ENCODE data around the gene ENTREP3. TPM values are rescaled to one million over a fixed set of nuclear protein-coding genes. Genes with fewer than 3 reads are reported as not detected.
A peak's percentile ranks its signal among the peaks of the same experiment; 100 is the strongest.

The ENTREP3 gene
- total RNA-seq, 4 donors from 2014 or later = 22.7 to 42.0 (median 26.6) TPM

- 93 to 96% methylated on average over 15 to 21 of the region's 21 CpGs for WGBS, 2 donors
- TF ChIP-seq CTCF (IDR thresholded peaks at IDR 0.05) (no peak), EP300 (IDR thresholded peaks at IDR 0.05) (no peak), POLR2A (IDR thresholded peaks at IDR 0.05) (no peak)
- DNase-seq (ENCODE audit: low spot score in 2 of 2) = no peak
- Histone ChIP-seq H3K36me3 (peaks cover 6 to 74% (median 56%) of the 10 kb centered on the region in 3 donors), H3K27ac (no peak overlapping the region), H3K9me3 (no peaks in the 10 kb centered on the region), H3K27me3 (no peaks in the 10 kb centered on the region), H3K4me3 (no peak overlapping the region), H3K4me1 (peaks cover 0 to 30% (median 15%) of the 10 kb centered on the region in 4 donors)
Observed at GRCh38 chr1:155269381-155269780, 14.1 kb upstream of the ENTREP3 start.

- H3K36me3 ChIP-seq = peaks cover 6 to 82% (median 64%) of the 10 kb centered on the region in 3 donors
- peaks cover 0 to 24% (median 13%) of the 10 kb centered on the region in 4 donors for H3K4me1 ChIP-seq
- no peak for DNase-seq (ENCODE audit: low spot score in 2 of 2)
- no peaks in the 10 kb centered on the region for H3K27me3 ChIP-seq
- 88 to 91% methylated on average over 21 of the region's 21 CpGs for WGBS, 2 donors
- no peak overlapping the region for H3K4me3 ChIP-seq
- no peak for TF ChIP-seq CTCF (IDR thresholded peaks at IDR 0.05)
- TF ChIP-seq EP300 (IDR thresholded peaks at IDR 0.05) = no peak
- no peak for TF ChIP-seq POLR2A (IDR thresholded peaks at IDR 0.05)
- H3K27ac ChIP-seq = no peak overlapping the region
- H3K9me3 ChIP-seq = no peaks in the 10 kb centered on the region
Observed at GRCh38 chr1:155268630-155269029, 13.3 kb upstream of the ENTREP3 start.

DNA sequence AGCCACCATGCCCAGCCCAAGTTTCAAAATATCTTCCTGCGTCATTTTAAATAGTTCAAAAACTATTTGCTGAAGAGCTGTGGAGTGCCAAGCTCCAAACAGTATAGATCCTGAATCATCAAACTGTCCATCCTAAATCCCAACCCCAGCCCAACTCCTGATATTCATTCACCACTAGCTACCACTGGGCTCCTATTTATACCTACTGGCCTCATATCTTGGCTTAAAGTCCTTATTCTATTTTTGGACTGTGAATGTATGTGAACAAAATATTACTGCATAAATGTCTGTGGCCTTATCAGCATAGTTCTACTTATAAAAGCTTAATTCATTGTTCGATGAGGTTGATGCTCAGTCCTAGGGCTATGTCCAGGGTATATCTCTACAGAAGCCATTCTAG is 12.1 kb upstream of the ENTREP3 start:
- 91 to 98% methylated on average over 2 of the region's 2 CpGs for WGBS, 2 donors
- H3K4me1 ChIP-seq = peaks cover 0 to 26% (median 15%) of the 10 kb centered on the region in 4 donors
- H3K27me3 ChIP-seq = no peaks in the 10 kb centered on the region
- TF ChIP-seq POLR2A (IDR thresholded peaks at IDR 0.05) (no peak), EP300 (IDR thresholded peaks at IDR 0.05) (no peak), CTCF (IDR thresholded peaks at IDR 0.05) (no peak)
- H3K27ac ChIP-seq = no peak overlapping the region
- no peak overlapping the region for H3K4me3 ChIP-seq
- no peaks in the 10 kb centered on the region for H3K9me3 ChIP-seq
- H3K36me3 ChIP-seq = peaks cover 6 to 90% (median 69%) of the 10 kb centered on the region in 3 donors
- DNase-seq (ENCODE audit: low spot score in 2 of 2) = no peak

GRCh38 chr1:155266553-155266952 is 11.3 kb upstream of the ENTREP3 start:
- Histone ChIP-seq H3K27ac (no peak overlapping the region), H3K4me1 (peaks cover 0 to 20% (median 8%) of the 10 kb centered on the region in 4 donors), H3K36me3 (peaks cover 6 to 87% (median 69%) of the 10 kb centered on the region in 3 donors), H3K4me3 (no peak overlapping the region), H3K27me3 (no peaks in the 10 kb centered on the region), H3K9me3 (no peaks in the 10 kb centered on the region)
- no peak for TF ChIP-seq CTCF (IDR thresholded peaks at IDR 0.05)
- no peak for TF ChIP-seq EP300 (IDR thresholded peaks at IDR 0.05)
- TF ChIP-seq POLR2A (IDR thresholded peaks at IDR 0.05) = no peak
- WGBS, 2 donors = 76 to 80% methylated on average over 6 of the region's 6 CpGs
- DNase-seq (ENCODE audit: low spot score in 2 of 2) = no peak

DNA sequence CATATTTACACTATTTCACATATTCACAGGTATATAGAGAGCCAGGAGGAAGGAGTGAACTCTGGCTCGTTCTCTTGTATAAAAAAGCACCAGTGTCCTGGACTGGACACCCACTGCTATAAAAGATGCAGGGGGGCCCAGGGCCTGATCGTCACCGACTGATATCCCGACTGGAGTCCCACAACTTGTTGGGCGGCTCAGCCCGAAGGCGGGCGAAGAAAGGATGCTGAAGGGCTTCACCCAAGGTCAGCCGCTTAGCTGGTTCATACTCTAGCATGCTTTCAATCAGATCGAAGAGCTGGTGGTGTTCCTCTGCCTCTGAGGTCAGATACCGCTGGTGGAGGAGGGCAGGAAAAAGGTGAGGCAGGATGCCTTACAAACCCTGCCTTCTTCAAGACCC is 7.8 kb upstream of the ENTREP3 start:
- TF ChIP-seq CTCF (IDR thresholded peaks at IDR 0.05) = no peak
- no peak for TF ChIP-seq EP300 (IDR thresholded peaks at IDR 0.05)
- no peak for TF ChIP-seq POLR2A (IDR thresholded peaks at IDR 0.05)
- no peaks in the 10 kb centered on the region for H3K27me3 ChIP-seq
- H3K9me3 ChIP-seq = no peaks in the 10 kb centered on the region
- WGBS, 2 donors = 80 to 86% methylated on average over 9 to 11 of the region's 11 CpGs
- H3K27ac ChIP-seq = peak overlapping the region in 3 of 4 donors; percentile 60 to 95 (median 90)
- no peak overlapping the region for H3K4me3 ChIP-seq
- H3K4me1 ChIP-seq = peaks cover 0 to 24% (median 13%) of the 10 kb centered on the region in 4 donors
- no peak for DNase-seq (ENCODE audit: low spot score in 2 of 2)
- H3K36me3 ChIP-seq = peaks cover 0 to 73% (median 53%) of the 10 kb centered on the region in 3 donors
